HCT116 (cell line): ENCODE data around the gene UVSSA. TPM values are rescaled to one million over a fixed set of nuclear protein-coding genes. Genes with fewer than 3 reads are reported as not detected.
"Not testable (repeated sequence)": the region's sequence is repeated elsewhere in the genome, so short reads cannot be mapped to it uniquely, and the experiment has no call there.

ENCODE experiments used
- ATAC-seq: fragments of 200-7000 bp; cut with Tn5 transposase; 2 replicates; pipeline ENCODE4 v1.9.1; 2020; ENCODE audit warnings: mild to moderate bottlenecking, moderate library complexity
- BruUV-seq: library from RNA; stranded (reverse); fragments of 400-500 nt; replicated peaks from 2 replicates; lab custom pipeline; 2021; lab: Mats Ljungman, UMichigan
- CTCF ChIA-PET: fragments of 300-600 bp; sonication (Branson Sonifier 250); formaldehyde crosslinking; loops from one replicate; lab custom pipeline; 2021; ENCODE audit warnings: antibody characterized with exemption; lab: Charles Lee
- POLR2A ChIA-PET: fragments of 300-600, 350-600 bp; sonication (Branson Sonifier 250); formaldehyde crosslinking; loops from one replicate; lab custom pipeline; 2021; ENCODE audit warnings: antibody characterized with exemption; lab: Charles Lee
- RAD21 ChIA-PET, 2 experiments: fragments of 300-600 bp; sonication (Branson Sonifier 250); formaldehyde crosslinking; loops; one replicate each; lab custom pipeline; 2023; ENCODE audit warnings: low total read pairs in 2 of 2; ENCODE audit not compliant: uncharacterized antibody in 2 of 2, unreplicated experiment in 2 of 2, low non-redundant PET in 1 of 2; lab: Charles Lee
- DNase-seq: peaks from one replicate; pipeline ENCODE4 v3.0.0-alpha.2; 2010; ENCODE audit warnings: low read depth, low spot score
- H2AFZ ChIP-seq: fragments of 200-600 bp; shearing (Covaris generic), sonication (generic); 2 replicates; pipeline ENCODE4 v1.6.1; 2017; ENCODE audit warnings: low read depth, mixed run types, mixed read lengths, antibody characterized with exemption, low read length; ENCODE audit not compliant: poor library complexity, severe bottlenecking
- H3K27ac ChIP-seq: 2 replicates; pipeline ENCODE4 v1.5.1; 2012; ENCODE audit warnings: low read depth, low read length
- H3K27me3 ChIP-seq: fragments of 200-600 bp; sonication (generic); 2 replicates; pipeline ENCODE4 v1.6.1; 2016; ENCODE audit warnings: mixed run types, low read length, mixed read lengths; ENCODE audit not compliant: insufficient read depth
- H3K36me3 ChIP-seq, 2 experiments: fragments of 200-500 bp in 1 of 2; fragments of 200-600 bp in 1 of 2; sonication (Bioruptor generic) in 1 of 2; sonication (generic) in 1 of 2; 2 replicates each; pipeline versions ENCODE4 v1.5.1 to v1.6.1; 2014 to 2016; ENCODE audit warnings: low read length in 2 of 2, inconsistent platforms in 1 of 2, mixed read lengths in 1 of 2, mixed run types in 1 of 2; ENCODE audit not compliant: insufficient read depth in 2 of 2, control insufficient read depth in 1 of 2
- H3K4me1 ChIP-seq, 2 experiments: fragments of 200-600 bp in 1 of 2; sonication (generic) in 1 of 2; 2 replicates each; pipeline versions ENCODE4 v1.5.1 to v1.6.1; 2012 to 2017; ENCODE audit warnings: low read length in 2 of 2, inconsistent platforms in 1 of 2, mild to moderate bottlenecking in 1 of 2, mixed read lengths in 1 of 2, mixed run types in 1 of 2, moderate library complexity in 1 of 2; ENCODE audit not compliant: insufficient read depth in 2 of 2, control insufficient read depth in 1 of 2
- H3K4me2 ChIP-seq: fragments of 200-600 bp; sonication (generic); 2 replicates; pipeline ENCODE4 v1.6.1; 2017; ENCODE audit warnings: mixed run types, low read length, mixed read lengths
- H3K4me3 ChIP-seq, 2 experiments: fragments of 200-600 bp in 1 of 2; sonication (generic) in 1 of 2; replicated peaks in 1 of 2; 2 replicates each; pipeline ENCODE4 v1.5.1; 2011 to 2016; ENCODE audit warnings: low read length in 2 of 2, control low read depth in 1 of 2, low read depth in 1 of 2, mild to moderate bottlenecking in 1 of 2, mixed read lengths in 1 of 2, mixed run types in 1 of 2
- H3K79me2 ChIP-seq: fragments of 200-600 bp; sonication (generic); 2 replicates; pipeline ENCODE4 v1.6.1; 2017; ENCODE audit warnings: mild to moderate bottlenecking, mixed run types, low read length, moderate library complexity, mixed read lengths; ENCODE audit not compliant: insufficient read depth
- H3K9ac ChIP-seq: fragments of 200-600 bp; sonication (generic); 2 replicates; pipeline ENCODE4 v1.6.1; 2016; ENCODE audit warnings: low read length, mixed read lengths
- H3K9me2 ChIP-seq: fragments of 200-600 bp; sonication (generic), shearing (Covaris generic); 2 replicates; pipeline ENCODE4 v1.6.1; 2017; ENCODE audit warnings: mixed run types, mild to moderate bottlenecking, moderate library complexity; ENCODE audit not compliant: insufficient read depth
- H3K9me3 ChIP-seq, 2 experiments: fragments of 200-500 bp in 1 of 2; fragments of 200-600 bp in 1 of 2; sonication (Bioruptor generic) in 1 of 2; sonication (generic) in 1 of 2; 2 replicates each; pipeline ENCODE4 v1.6.1; 2014 to 2017; ENCODE audit warnings: low read length in 2 of 2, mixed read lengths in 2 of 2, inconsistent platforms in 1 of 2, low read depth in 1 of 2, mild to moderate bottlenecking in 1 of 2, mixed run types in 1 of 2, moderate library complexity in 1 of 2; ENCODE audit not compliant: control insufficient read depth in 1 of 2, insufficient read depth in 1 of 2
- H4K20me1 ChIP-seq: fragments of 200-600 bp; sonication (generic), shearing (Covaris generic); 2 replicates; pipeline ENCODE4 v1.6.1; 2017; ENCODE audit warnings: mixed run types, mild to moderate bottlenecking, moderate library complexity; ENCODE audit not compliant: insufficient read depth
- EGR1 ChIP-seq: IDR thresholded peaks from 2 replicates; pipeline ENCODE4 v1.6.1; 2012; ENCODE audit warnings: low read depth
- POLR2A ChIP-seq: IDR thresholded peaks from 2 replicates; pipeline ENCODE4 v1.7.0; 2011; ENCODE audit warnings: borderline replicate concordance; ENCODE audit not compliant: insufficient read depth, insufficient read length; ENCODE audit errors: extremely low read depth
- POLR2AphosphoS5 ChIP-seq: IDR thresholded peaks from 2 replicates; pipeline ENCODE4 v1.6.1; 2011; ENCODE audit warnings: mild to moderate bottlenecking, low read depth, low read length, moderate library complexity
- SP1 ChIP-seq: IDR thresholded peaks from 2 replicates; pipeline ENCODE4 v1.6.1; 2012; ENCODE audit warnings: low read depth
- SRF ChIP-seq: IDR thresholded peaks from 2 replicates; pipeline ENCODE4 v1.6.1; 2012; ENCODE audit warnings: low read depth
- intact Hi-C: fragments of 100-400 bp; cut with micrococcal nuclease; formaldehyde crosslinking; loops from 2 replicates; pipeline ENCODE4 v1.10.0; 2022
- total RNA-seq: library from RNA; stranded (reverse); gene quantifications from one replicate; pipeline ENCODE4 v1.2.1, GENCODE V29; 2021; ENCODE audit not compliant: unreplicated experiment
- TF ChIP-seq, protein P1 (sequence below): IDR thresholded peaks from 2 replicates; pipeline ENCODE4 v1.6.1; 2012

Gene UVSSA
- total RNA-seq, 1 experiment from 2014 or later = 30.5 TPM

DNA sequence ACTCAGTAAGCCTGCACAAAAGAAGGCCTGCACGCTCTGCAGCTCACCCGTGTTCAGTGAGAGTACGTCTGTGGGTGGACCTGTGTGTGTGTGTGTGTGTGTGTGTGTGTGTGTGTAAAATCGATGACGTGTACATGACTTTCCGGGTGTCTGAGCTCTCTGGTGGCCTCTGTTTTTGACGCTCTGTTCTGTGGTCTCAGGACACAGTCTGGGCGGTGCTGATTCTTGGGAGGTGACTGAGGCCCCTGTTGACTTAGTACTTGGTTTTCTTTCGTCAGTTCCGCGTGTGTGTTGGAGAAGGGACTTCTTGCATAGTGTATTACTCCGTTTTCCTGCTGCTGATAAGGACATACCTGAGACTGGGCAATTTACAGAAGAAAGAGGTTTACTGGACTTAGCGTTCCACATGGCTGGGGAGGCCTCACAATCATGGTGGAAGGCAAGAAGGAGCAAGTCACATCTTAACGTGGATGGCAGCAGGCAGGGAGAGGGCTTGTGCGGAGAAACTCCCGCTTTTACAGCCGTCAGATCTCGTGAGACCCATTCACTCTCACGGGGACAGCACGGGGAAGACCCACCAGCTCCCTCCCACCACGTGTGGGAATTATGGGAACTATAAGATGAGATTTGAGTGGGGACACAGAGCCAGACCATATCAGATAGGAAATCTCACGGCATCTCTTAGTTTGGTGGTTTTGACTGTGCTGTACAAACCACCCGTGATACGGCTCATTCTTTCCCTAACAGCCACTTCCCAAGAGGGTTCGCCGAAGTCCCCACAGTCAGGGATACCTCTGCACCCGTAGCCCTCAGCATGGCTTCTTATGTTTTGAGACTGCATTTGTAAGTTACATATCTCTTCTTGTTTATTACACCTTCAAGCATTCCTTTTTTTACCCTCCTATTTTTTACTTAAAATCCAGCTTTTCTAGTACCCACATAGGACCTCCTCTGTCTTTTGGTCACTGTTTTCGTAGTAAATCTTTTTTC lies 24.5 kb downstream of the UVSSA start:
- no TSS peak for BruUV-seq
- no peak overlapping the region for H3K27ac ChIP-seq
- DNase-seq (no peak), ATAC-seq (no peak)
- H3K4me2 ChIP-seq = no peak overlapping the region
- H3K36me3 ChIP-seq = no peaks in the 10 kb centered on the region; a peak in 1 of 4 replicates
- H3K79me2 ChIP-seq = no peaks in the 10 kb centered on the region
- TF ChIP-seq SP1 = no peak
- no peak for TF ChIP-seq POLR2A
- no peak for TF ChIP-seq SRF
- TF ChIP-seq EGR1 = no peak
- no peak for TF ChIP-seq POLR2AphosphoS5
- TF ChIP-seq, protein P1, sequence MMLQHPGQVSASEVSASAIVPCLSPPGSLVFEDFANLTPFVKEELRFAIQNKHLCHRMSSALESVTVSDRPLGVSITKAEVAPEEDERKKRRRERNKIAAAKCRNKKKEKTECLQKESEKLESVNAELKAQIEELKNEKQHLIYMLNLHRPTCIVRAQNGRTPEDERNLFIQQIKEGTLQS = no peak
- POLR2A ChIA-PET = no interaction called here
- RAD21 ChIA-PET = no interaction called here
- H3K9me3 ChIP-seq = no peaks in the 10 kb centered on the region
- H3K9me2 ChIP-seq = no peaks in the 10 kb centered on the region
- H3K4me3 ChIP-seq = no peak overlapping the region
- H2AFZ ChIP-seq = no peak overlapping the region
- CTCF ChIA-PET = no interaction called here
- intact Hi-C loops = no loop called here
- H3K27me3 ChIP-seq = no peaks in the 10 kb centered on the region
- H3K9ac ChIP-seq = no peak overlapping the region
- H3K4me1 ChIP-seq = no peaks in the 10 kb centered on the region
- no peaks in the 10 kb centered on the region for H4K20me1 ChIP-seq

DNA sequence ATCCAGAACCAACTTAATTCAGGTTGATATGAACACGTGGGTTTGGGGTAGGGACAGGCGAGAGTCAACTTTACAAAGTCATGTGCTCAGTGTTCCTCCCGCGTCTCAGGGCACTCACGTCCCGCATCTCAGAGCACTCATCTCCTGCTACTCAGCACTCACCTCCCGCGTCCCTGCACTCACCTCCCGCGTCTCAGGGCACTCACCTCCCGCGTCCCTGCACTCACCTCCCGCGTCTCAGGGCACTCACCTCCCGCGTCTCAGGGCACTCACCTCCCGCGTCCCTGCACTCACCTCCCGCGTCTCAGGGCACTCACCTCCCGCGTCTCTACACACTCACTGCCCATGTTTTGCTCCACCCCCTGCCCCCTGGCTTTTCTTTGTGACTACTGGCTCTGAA lies 25.6 kb downstream of the UVSSA start:
- H3K9me3 ChIP-seq, H3K27me3 ChIP-seq, RAD21 ChIA-PET, H3K4me3 ChIP-seq, H3K4me1 ChIP-seq, CTCF ChIA-PET, H3K27ac ChIP-seq, H3K36me3 ChIP-seq, H4K20me1 ChIP-seq, ATAC-seq, H3K9me2 ChIP-seq, H3K9ac ChIP-seq, intact Hi-C loops, H2AFZ ChIP-seq, H3K79me2 ChIP-seq, H3K4me2 ChIP-seq, POLR2A ChIA-PET, BruUV-seq, DNase-seq: not testable (repeated sequence)
